Hindlimb muscle (tissue), 1 donor: Measurements from ENCODE around the gene METTL1. TPM values are rescaled to one million over a fixed set of nuclear protein-coding genes. Genes with fewer than 3 reads are reported as not detected.

Source experiments
- DNase-seq: peaks from one replicate; pipeline ENCODE4 v3.0.0-alpha.2; 2013
- polyA plus RNA-seq: library from polyadenylated mRNA; unstranded; fragments of 120-200 nt; gene quantifications from one replicate; pipeline ENCODE4 v1.2.1, GENCODE V29; 2013; ENCODE audit not compliant: insufficient read length

METTL1 gene
- polyA plus RNA-seq, 1 donor = 22.1 TPM

DNA sequence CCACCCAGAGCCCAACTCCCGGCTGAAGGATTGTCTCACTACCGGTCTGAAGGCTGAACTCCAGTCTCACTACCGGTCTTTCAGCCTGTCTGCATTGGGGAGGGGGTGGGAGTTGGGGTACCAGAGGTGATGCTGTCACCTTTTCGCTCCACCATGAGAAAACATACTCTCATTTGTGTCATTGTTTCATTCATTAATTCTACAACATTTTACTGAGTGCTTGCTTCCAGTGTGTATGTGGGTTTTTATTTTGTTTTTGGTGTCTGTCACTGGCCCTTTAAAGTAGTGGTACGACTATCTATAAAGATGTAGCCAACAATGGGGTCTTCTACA lies 19.3 kb downstream of the METTL1 start:
- no peak for DNase-seq

DNA sequence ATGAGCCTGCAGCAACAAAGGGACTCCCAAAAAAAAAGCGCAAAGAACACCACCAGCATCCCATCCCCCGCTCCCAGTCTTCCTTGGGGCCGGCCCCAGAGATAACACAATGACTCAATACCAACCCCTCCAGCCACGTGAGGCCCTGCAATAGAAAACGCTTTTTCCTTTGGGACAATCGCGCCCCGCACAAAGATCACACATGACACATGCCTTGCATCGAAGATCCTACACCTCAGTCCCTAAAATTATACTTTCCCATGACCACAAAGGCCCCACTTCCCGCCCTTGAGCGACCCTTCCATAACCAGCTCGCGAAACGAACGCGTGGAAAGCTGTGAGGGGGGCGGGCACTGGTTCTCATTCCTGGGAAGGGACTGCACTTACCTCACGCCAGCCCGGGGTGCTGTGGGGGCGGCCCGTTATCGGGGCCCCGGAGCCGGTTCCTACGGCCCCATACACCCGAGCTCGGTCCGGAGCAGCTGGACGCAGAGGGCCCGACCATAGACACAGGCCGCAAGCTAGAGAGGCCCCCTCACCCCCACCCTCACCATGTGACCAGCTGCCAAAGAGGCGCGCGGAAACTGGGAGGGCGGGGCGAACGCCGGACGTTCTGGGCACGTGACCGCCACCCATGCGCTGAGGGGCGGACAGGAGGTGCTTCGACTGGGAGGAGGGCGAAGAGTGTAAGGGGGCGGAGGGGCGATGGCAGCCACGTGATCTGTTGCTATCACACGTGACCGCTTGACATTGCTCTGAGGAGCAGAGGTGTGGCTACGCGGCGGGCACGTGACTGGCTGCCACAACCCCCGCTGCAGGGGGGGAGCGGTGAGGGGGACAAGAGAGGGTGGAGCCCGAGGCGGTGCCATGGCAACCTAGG lies 19.9 kb downstream of the METTL1 start, which contains the start of gene CDK4:
CDK4 (minus strand) TSS at position 523 of the 880 bp plus-strand sequence. CDS start 593 bp downstream, outside the sequence.
- peak; percentile 99 for DNase-seq

DNA sequence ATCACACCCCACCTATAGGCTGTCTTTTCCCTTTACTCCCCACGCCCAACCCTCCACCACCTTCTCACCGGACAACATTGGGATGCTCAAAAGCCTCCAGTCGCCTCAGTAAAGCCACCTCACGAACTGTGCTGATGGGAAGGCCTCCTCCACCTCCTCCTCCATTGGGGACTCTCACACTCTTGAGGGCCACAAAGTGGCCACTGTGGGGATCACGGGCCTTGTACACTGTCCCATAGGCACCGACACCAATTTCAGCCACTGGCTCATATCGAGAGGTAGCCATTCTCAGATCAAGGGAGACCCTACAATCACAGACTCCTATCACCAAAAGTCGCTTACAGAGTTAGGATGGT lies 20.5 kb downstream of the METTL1 start:
- DNase-seq = no peak

DNA sequence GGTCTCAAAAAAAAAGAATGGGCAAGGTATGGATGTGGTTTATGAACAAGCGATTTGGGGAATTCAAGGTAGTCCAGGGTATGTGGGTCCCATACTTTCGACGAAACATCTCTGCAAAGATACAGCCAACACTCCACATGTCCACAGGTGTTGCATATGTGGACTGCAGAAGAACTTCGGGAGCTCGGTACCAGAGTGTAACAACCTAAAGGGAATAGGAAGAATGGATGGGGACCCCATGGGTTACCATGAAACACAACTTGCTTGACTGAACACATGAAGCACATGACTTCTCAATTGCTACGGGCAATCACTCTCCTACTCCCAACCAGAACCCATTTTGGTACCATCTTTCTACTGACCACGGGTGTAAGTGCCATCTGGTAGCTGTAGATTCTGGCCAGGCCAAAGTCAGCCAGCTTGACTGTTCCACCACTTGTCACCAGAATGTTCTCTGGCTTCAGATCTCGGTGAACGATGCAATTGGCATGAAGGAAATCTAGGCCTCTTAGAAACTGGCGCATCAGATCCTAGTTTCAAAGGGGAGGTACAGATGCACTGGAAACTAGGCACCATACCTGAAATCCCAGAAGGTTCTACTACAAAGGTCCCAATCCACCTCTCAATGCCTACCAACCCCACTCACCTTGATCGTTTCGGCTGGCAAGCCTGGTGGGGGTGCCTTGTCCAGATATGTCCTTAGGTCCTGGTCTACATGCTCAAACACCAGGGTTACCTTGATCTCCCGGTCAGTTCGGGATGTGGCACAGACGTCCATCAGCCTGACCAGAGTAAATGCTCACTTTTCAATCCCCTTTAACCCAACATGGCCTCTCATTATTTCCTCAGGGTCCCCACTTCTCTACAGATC lies 21.1 kb downstream of the METTL1 start:
- no peak for DNase-seq

DNA sequence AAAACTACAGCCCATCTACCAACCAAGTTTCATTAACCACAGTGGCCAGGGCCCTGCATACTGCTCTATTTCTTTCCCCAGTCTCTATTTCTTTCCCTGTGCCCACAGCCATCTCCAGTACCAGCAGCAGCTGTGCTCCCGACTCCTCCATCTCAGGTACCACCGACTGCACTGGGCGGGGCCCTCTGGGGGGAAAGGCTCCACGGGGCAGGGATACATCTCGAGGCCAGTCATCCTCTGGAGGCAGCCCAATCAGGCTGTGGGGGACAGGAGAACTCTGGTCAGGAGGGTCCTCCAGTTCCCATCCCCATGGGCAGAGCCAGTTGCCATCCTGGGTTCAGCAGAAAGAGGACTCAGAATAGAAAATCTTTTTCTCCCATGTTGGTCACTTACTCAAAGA lies 22.8 kb downstream of the METTL1 start:
- DNase-seq = no peak

GRCh38 chr12:57746025-57746424 lies 25.9 kb downstream of the METTL1 start:
- DNase-seq = no peak

DNA sequence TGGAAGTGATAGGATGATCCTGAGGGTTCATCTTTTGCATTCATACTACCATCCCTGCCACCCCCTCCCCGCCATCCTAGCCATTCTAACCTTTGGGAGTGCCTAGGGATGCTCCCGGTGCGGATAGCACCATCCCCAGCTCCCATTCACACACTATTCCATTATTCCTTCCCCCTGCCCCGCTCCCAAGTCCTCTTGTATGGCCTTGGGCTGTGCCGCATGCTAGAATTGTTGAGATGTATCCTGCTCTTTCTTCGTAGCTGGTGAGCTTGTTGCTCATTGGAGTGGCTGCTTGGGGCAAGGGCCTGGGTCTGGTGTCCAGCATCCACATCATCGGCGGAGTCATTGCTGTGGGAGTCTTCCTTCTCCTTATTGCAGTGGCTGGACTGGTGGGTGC lies 26.4 kb downstream of the METTL1 start:
- DNase-seq = no peak

- peak; percentile 99 for DNase-seq
Observed at GRCh38 chr12:57744777-57745484, 27.0 kb downstream of the METTL1 start, which contains the start of gene TSPAN31. TSPAN31 (plus strand) TSS chr12:57745039; CDS start chr12:57745155, 116 bp downstream.

- DNase-seq = no peak
Observed at GRCh38 chr12:57744194-57744776, 27.6 kb downstream of the METTL1 start.

DNA sequence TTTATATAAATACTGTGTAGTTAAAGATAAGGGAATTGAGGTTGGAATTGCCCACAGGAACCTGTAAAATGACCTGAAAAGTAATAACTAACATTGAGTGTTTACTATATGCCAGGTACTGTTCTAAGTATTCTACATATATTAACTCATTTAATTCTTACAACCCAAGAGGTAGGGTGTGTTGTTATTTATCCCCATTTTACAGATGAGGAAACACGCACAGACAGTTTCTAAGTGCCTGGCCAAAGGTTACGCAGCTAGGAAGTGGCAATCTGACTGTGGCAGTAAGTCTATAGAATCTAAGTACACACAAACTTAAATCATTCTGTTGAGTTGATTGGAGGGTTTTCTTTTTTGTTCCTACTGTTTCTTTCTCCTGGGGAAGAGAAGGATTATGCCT lies 28.1 kb downstream of the METTL1 start:
- DNase-seq = no peak

DNA sequence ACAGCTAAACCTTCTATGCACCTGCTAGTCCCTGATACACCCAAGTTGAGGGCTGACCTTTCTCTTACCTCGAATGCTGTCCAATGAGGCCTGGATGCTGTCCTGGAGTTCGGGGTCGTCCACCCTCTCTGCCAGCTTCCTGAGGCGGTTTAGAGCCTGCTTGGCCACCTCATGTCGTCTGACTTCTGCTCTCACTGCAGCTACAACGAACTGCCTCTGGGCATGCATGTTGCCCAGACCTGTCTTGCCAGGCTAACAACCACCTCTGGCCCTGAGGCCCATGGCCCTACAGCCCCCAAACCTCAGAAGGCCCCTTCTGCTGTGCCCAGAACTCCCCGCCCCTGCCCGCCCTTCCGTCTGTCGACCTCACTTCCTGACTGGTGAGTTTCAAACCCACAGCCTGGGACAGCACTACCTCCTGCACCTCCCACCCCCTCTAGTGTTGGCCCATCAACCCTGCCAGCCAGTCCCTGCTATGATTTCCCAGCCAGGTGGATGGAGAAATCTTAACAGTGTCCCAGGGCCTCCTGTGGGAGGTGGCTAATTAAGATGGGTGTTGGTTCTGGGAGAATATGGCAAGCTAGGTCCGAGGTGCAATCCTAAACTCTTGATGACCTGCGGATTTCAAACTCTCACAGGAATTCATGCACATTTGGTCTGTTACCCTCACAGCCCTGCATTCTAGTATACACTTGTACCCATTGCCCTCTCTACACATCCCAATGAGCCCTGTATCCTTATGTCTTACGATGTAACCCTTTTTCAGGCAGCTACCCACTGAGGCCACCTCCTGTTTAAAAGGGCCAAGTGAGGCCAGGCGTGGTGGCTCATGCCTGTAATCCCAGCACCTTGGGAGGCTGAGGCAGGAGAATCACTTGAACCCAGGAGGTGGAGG lies 29.8 kb downstream of the METTL1 start:
- DNase-seq = no peak

DNA sequence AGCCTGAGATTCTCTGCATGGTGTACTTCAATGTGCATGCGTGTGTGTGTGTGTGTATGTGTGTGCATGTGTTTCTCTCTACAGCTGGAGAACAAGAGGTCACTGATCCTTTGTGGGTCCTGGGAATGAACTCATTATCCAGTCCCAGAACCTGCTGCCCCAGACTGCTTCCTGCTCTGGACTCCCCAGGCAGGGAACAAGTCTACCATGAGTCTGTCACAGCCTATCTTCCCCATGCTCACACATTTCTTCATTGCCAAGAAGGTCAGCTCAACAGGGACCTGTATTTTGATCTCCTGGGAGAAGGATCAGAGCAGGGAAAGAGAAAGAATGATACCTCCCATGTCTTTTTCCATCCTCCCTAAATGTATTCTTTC lies 30.5 kb downstream of the METTL1 start:
- no peak for DNase-seq

- no peak for DNase-seq
Observed at GRCh38 chr12:57740656-57741412, 31.1 kb downstream of the METTL1 start.

DNA sequence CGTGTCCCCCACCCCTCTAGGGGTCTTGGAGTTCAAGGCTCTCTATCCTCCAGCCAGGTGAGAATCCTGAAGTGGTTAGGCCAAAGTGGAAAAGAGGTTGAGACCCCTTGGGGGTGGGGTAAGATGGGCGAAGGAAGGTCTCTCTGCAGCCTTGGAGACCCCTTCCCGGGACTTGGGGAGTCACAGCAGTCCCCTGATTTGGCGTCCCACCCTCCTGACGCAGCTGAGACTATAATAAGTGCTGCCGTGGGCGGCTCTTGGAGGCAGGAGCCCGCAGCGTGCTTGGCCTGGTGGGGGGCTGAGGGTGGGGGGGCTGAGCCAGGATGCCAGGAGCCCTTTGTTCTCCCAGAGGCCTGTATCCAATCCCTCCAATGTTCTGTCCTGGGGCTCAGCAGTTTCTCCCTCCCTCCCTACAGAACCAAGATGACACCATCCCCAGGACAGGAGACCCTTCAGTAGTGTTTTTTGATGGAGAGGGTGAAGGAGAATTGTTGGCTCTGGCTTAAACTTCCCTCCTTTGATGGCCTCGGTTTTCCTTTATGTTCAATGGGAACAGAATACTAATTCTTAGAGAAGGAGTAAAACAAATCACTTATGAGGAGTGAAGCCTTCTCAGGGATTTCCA lies 31.9 kb downstream of the METTL1 start:
- DNase-seq = no peak

DNA sequence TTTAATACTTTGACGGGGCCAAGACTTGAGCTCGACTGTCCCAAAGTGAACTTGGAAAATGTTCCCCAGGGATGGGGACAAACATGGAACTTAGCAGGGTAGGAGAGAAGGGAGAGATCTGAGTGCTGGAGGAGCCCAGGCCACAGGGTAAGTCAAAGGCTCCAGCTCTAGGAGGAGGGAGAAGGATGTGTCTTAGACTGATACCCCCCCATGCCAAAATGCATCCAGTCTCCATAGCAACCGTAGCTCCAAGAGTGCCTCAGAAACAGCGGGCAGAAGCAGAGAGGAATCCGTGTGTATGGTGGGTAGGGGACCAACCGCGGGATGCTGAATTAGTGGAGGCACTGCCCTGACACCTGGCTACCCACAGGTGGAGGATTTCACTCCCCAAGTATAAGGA lies 32.5 kb downstream of the METTL1 start:
- DNase-seq = no peak

GRCh38 chr12:57738661-57739237 lies 33.2 kb downstream of the METTL1 start, which contains the start of gene AGAP2:
AGAP2 (minus strand) TSS chr12:57738742; CDS start chr12:57738246, 496 bp downstream.
- no peak for DNase-seq

DNA sequence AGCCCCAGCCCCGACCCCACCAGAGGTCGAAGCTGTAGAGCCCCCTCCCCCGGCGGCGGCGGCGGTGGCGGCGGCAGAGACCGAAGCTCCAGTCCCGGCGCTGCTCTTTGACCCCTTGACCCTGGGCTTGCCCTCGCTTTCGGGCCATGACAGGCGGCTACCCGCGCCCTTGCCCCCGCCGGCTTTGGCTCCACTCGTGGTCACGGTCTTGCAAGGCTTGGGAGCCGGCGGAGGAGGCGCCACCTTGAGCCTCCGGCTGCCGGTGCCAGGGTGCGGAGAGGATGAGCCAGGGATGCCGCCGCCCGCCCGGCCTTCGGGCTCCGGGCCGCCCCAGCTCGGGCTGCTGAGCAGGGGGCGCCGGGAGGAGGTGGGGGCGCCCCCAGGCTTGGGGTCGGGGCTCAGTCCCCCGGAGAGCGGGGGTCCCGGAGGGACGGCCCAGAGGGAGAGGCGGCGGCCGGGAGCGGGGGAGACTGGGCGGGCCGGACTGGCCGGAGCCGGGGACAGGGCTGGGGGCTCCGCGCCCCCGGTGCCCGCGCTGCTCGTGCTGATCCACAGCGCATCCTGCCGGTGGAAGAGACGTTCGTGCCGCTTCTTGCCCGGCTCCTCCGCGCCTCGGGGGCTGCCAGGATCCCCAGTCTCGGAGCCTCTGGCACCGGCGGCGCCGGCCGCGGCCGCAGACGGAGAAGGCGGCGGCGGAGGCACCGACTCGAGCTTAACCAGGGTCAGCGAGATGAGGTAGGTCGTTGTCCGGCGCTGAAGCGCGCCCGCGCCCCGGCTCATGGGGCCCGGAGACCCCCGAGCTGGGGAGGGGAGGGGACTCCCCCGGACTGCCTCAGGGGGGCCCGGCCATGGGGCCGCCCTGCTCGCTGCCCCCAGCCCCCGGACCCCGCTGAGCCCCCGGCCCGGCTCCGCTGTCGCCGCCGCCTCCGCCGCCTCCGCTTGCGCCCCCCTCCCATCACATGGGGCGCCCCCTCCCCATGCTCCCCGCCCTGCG lies 34.1 kb downstream of the METTL1 start:
- no peak for DNase-seq

- no peak for DNase-seq
Observed at GRCh38 chr12:57736741-57737466, 35.0 kb downstream of the METTL1 start.
